B cell (primary cell): ENCODE data around the gene GBP7. TPM values are rescaled to one million over a fixed set of nuclear protein-coding genes. Genes with fewer than 3 reads are reported as not detected.

Experiments used
- ATAC-seq: fragments of 200-7000 bp; cut with Tn5 transposase; one replicate; pipeline ENCODE4 v1.10.0; 2021; ENCODE audit warnings: low read depth, mild to moderate bottlenecking, moderate number of reproducible peaks, moderate library complexity
- CTCF ChIA-PET: fragments of 350-600 bp; sonication (Branson Sonifier 250); formaldehyde crosslinking; loops from one replicate; lab custom pipeline; 2021; ENCODE audit warnings: antibody characterized with exemption, inconsistent platforms; lab: Charles Lee
- POLR2A ChIA-PET: fragments of 350-600 bp; sonication (Branson Sonifier 250); formaldehyde crosslinking; loops from one replicate; lab custom pipeline; 2021; ENCODE audit warnings: antibody characterized with exemption; lab: Charles Lee
- DNase-seq: peaks from one replicate; pipeline ENCODE4 v3.0.0; 2013
- H2AFZ ChIP-seq: 2 replicates; pipeline ENCODE4 v1.6.1; 2012; ENCODE audit warnings: mild to moderate bottlenecking, low read depth, low read length; ENCODE audit not compliant: insufficient read depth, poor library complexity, severe bottlenecking
- H3K27ac ChIP-seq, 2 donors: 1 replicate in 1 of 2; 2 replicates in 1 of 2; pipeline ENCODE4 v1.5.1; 2012 to 2013; ENCODE audit warnings: low read length in 2 of 2, mild to moderate bottlenecking in 2 of 2, moderate library complexity in 1 of 2
- H3K27me3 ChIP-seq, 4 experiments: fragments of 200-600 bp in 1 of 4; sonication (generic) in 1 of 4; replicated peaks in 1 of 4; 1 replicate in 2 of 4; 2 replicates in 2 of 4; pipeline versions ENCODE4 v1.6.1 to v1.7.0; 2013 to 2016; ENCODE audit warnings: low read length in 3 of 4, mild to moderate bottlenecking in 2 of 4, mixed read lengths in 1 of 4, moderate library complexity in 1 of 4; ENCODE audit not compliant: insufficient read depth in 4 of 4, control insufficient read depth in 3 of 4; ENCODE audit errors: control extremely low read depth in 1 of 4
- H3K36me3 ChIP-seq, 2 experiments: replicated peaks in 1 of 2; 1 replicate in 1 of 2; 2 replicates in 1 of 2; pipeline versions ENCODE4 v1.6.1 to v1.7.1; 2013; ENCODE audit warnings: low read length in 1 of 2; ENCODE audit not compliant: insufficient read depth in 2 of 2, control insufficient read depth in 1 of 2; ENCODE audit errors: control extremely low read depth in 1 of 2, extremely low read depth in 1 of 2
- H3K4me1 ChIP-seq, 2 donors: fragments of 200-600 bp in 1 of 2; sonication (generic) in 1 of 2; 1 replicate in 1 of 2; 2 replicates in 1 of 2; pipeline versions ENCODE4 v1.5.1 to v1.6.1; 2013 to 2017; ENCODE audit warnings: low read length in 2 of 2; ENCODE audit not compliant: control insufficient read depth in 2 of 2, insufficient read depth in 2 of 2
- H3K4me2 ChIP-seq: replicated peaks from 2 replicates; pipeline ENCODE3; 2012; ENCODE audit warnings: mild to moderate bottlenecking, low read depth, low read length; ENCODE audit not compliant: poor library complexity, severe bottlenecking
- H3K4me3 ChIP-seq, 5 experiments: fragments of 200-600 bp in 1 of 5; sonication (generic) in 1 of 5; 1 replicate in 3 of 5; 2 replicates in 2 of 5; pipeline versions ENCODE4 v1.5.1 to v1.7.0; 2011 to 2016; ENCODE audit warnings: low read length in 4 of 5, mild to moderate bottlenecking in 4 of 5, low read depth in 2 of 5, control low read depth in 1 of 5, moderate library complexity in 1 of 5; ENCODE audit not compliant: insufficient read depth in 1 of 5; ENCODE audit errors: control extremely low read depth in 1 of 5, extremely low read depth in 1 of 5
- H3K79me2 ChIP-seq: fragments of 200-600 bp; sonication (generic); one replicate; pipeline ENCODE4 v1.6.0; 2016; ENCODE audit warnings: low read length; ENCODE audit not compliant: control insufficient read depth, insufficient read depth
- H3K9ac ChIP-seq: fragments of 200-600 bp; sonication (generic); 2 replicates; pipeline ENCODE4 v1.6.1; 2017; ENCODE audit warnings: mild to moderate bottlenecking, low read length, moderate library complexity
- H3K9me3 ChIP-seq, 3 donors: one replicate each; pipeline versions ENCODE4 v1.6.1 to v1.7.1; 2013; ENCODE audit warnings: low read length in 2 of 3; ENCODE audit not compliant: control insufficient read depth in 2 of 3, insufficient read depth in 1 of 3; ENCODE audit errors: control extremely low read depth in 1 of 3
- H4K20me1 ChIP-seq: 2 replicates; pipeline ENCODE4 v1.6.0; 2012; ENCODE audit warnings: mild to moderate bottlenecking, low read length; ENCODE audit not compliant: insufficient read depth, control insufficient read depth, poor library complexity, severe bottlenecking
- H3K27ac Mint-ChIP-seq: one replicate; pipeline ENCODE4 v1.8.0; 2021; ENCODE audit warnings: mixed read lengths
- H3K27me3 Mint-ChIP-seq: one replicate; pipeline ENCODE4 v1.8.0; 2021; ENCODE audit warnings: mixed read lengths
- H3K4me1 Mint-ChIP-seq: one replicate; pipeline ENCODE4 v1.8.0; 2021; ENCODE audit warnings: mixed read lengths
- H3K4me3 Mint-ChIP-seq: one replicate; pipeline ENCODE4 v1.8.0; 2021; ENCODE audit warnings: mixed read lengths
- H3K9me3 Mint-ChIP-seq: one replicate; pipeline ENCODE4 v1.8.0; 2022; ENCODE audit warnings: mixed read lengths; ENCODE audit not compliant: insufficient read depth
- EZH2 ChIP-seq: IDR thresholded peaks from 2 replicates; pipeline ENCODE4 v1.6.1; 2012; ENCODE audit warnings: borderline replicate concordance, low read depth, mild to moderate bottlenecking, moderate library complexity, low read length; ENCODE audit not compliant: insufficient read depth, poor library complexity, severe bottlenecking
- WGBS: methylation state at CpG from one replicate; pipeline ENCODE4 v1.1.5; 2013; ENCODE audit warnings: missing lambda C conversion rate; ENCODE audit not compliant: insufficient coverage; 5-methylcytosine and 5-hydroxymethylcytosine counted together
- intact Hi-C: fragments of 100-400 bp; cut with micrococcal nuclease; formaldehyde crosslinking; loops from one replicate; pipeline ENCODE4 v1.10.0; 2022
- polyA plus RNA-seq: library from polyadenylated mRNA; depleted of rRNA; stranded (reverse); fragments of >200 nt; gene quantifications from 2 replicates; pipeline ENCODE4 v1.2.3, GENCODE V29; 2012
- total RNA-seq, 2 donors: library from RNA; stranded (reverse); fragments of 120-200 nt in 1 of 2; gene quantifications; 1 replicate in 1 of 2; 2 replicates in 1 of 2; pipeline versions ENCODE4 v1.2.3 to v1.2.4, GENCODE V29; 2013 to 2022
- TF ChIP-seq, protein P1 (sequence below): fragments of 200-600 bp; IDR thresholded peaks from one replicate; pipeline ENCODE4 v1.8.0; 2022; ENCODE audit warnings: antibody characterized with exemption, mild to moderate bottlenecking

GBP7 gene
- total and polyA plus RNA-seq, 2 donors (not counting 1 experiment from before 2014, with no cell fraction given), result not detected

DNA sequence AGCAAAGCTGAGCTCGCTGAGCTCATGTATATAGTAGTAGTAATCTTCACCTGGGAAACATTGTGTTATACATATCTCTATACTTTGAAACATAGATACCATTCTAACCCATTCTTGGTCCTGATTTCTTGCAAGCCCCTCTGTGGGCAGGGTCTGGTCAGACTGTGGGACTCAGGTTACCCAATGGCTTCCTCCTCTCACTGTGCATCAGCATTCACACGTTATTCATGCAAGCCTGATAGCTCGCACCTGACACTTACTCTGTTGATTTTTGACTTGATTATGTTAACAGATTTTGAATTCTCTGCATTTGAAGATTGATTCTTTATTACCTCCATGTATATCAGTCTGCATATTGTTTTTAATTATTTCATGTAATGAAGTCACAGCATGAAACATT lies 1.3 kb downstream of the GBP7 start:
- no peak for ATAC-seq
- Histone ChIP-seq H3K79me2 (no peaks in the 10 kb centered on the region), H4K20me1 (no peaks in the 10 kb centered on the region), H3K27ac (no peak overlapping the region), H3K4me2 (no peak overlapping the region), H3K36me3 (no peaks in the 10 kb centered on the region), H2AFZ (no peak overlapping the region), H3K4me1 (no peaks in the 10 kb centered on the region), H3K9me3 (no peaks in the 10 kb centered on the region), H3K9ac (no peak overlapping the region), H3K27me3 (no peaks in the 10 kb centered on the region), H3K4me3 (no peak overlapping the region)
- no peak for DNase-seq
- ChIA-PET POLR2A (no interaction called here), CTCF (no interaction called here)
- no peak for TF ChIP-seq EZH2
- TF ChIP-seq, protein P1, sequence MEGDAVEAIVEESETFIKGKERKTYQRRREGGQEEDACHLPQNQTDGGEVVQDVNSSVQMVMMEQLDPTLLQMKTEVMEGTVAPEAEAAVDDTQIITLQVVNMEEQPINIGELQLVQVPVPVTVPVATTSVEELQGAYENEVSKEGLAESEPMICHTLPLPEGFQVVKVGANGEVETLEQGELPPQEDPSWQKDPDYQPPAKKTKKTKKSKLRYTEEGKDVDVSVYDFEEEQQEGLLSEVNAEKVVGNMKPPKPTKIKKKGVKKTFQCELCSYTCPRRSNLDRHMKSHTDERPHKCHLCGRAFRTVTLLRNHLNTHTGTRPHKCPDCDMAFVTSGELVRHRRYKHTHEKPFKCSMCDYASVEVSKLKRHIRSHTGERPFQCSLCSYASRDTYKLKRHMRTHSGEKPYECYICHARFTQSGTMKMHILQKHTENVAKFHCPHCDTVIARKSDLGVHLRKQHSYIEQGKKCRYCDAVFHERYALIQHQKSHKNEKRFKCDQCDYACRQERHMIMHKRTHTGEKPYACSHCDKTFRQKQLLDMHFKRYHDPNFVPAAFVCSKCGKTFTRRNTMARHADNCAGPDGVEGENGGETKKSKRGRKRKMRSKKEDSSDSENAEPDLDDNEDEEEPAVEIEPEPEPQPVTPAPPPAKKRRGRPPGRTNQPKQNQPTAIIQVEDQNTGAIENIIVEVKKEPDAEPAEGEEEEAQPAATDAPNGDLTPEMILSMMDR, result no peak
- Mint-ChIP-seq H3K4me3 (no peak overlapping the region), H3K27me3 (no peaks in the 10 kb centered on the region), H3K9me3 (no peaks in the 10 kb centered on the region), H3K27ac (no peak overlapping the region), H3K4me1 (peaks cover 6% of the 10 kb centered on the region)
- WGBS, result no CpG with 5 or more reads among the region's 3 CpGs
- intact Hi-C loops, result no loop called here

DNA sequence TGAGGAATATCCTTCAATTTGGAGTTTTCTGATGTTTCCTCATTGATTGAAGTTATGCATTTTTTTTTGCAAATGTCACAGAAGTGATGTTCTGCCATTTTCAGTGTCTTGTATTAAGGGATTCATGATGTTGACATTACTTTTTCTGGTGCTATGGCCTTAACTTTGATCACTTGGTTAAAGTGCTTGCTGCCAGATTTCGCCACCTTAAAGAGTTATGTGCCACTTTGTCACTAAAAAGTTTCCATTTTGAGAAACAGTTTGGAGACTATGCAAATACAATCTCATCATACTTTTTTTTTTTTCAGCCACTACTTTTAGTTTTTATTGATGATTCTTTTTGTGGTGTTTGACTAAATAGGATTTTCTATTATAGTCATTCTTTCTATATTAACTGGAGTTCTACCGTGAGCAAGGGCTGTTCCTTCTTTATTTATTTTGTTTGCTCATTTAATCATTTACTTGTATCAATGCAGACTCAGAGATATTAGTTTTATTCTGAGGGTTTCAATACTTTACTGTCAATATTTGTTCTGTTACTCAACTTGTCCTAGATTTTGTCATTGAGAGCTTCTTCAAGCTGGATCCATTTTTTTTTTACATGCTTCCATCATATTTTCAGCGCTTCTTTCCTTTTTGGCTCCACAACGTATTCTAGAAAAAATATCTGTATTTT lies 3.2 kb downstream of the GBP7 start:
- Mint-ChIP-seq H3K4me1 (peaks cover 6% of the 10 kb centered on the region), H3K27me3 (no peaks in the 10 kb centered on the region), H3K27ac (no peak overlapping the region), H3K9me3 (no peaks in the 10 kb centered on the region), H3K4me3 (no peak overlapping the region)
- H3K4me3 ChIP-seq, result no peak overlapping the region
- H4K20me1 ChIP-seq, result no peaks in the 10 kb centered on the region
- no CpG with 5 or more reads among the region's 4 CpGs for WGBS
- intact Hi-C loops, result no loop called here
- ATAC-seq, result no peak
- TF ChIP-seq, protein P1, result no peak
- no peak for TF ChIP-seq EZH2
- POLR2A ChIA-PET, result no interaction called here
- H2AFZ ChIP-seq, result no peak overlapping the region
- H3K79me2 ChIP-seq, result no peaks in the 10 kb centered on the region
- no peak for DNase-seq
- no peaks in the 10 kb centered on the region for H3K27me3 ChIP-seq
- H3K9ac ChIP-seq, result no peak overlapping the region
- no peaks in the 10 kb centered on the region for H3K9me3 ChIP-seq
- no peak overlapping the region for H3K27ac ChIP-seq
- no peaks in the 10 kb centered on the region for H3K4me1 ChIP-seq
- no peaks in the 10 kb centered on the region for H3K36me3 ChIP-seq
- H3K4me2 ChIP-seq, result no peak overlapping the region
- CTCF ChIA-PET, result no interaction called here
